ENCODE results near the gene SLC2A1. TPM values are rescaled to one million over a fixed set of nuclear protein-coding genes. Genes with fewer than 3 reads are reported as not detected.
A peak's percentile ranks its signal among the peaks of the same experiment; 100 is the strongest.

Gene SLC2A1
- total and polyA plus RNA-seq, 12 donors, result 4.6 to 123 (median 24.3) TPM

GRCh38 chr1:42933060-42933586, 25.5 kb downstream of the SLC2A1 start:
- 91 to 94% (median 93%) methylated on average over 5 of the region's 5 CpGs for WGBS, 4 donors
- Histone ChIP-seq H3K27me3 (no peaks in the 10 kb centered on the region), H3K36me3 (replicated peaks in 1 of 2) (peaks cover 0 to 22% of the 10 kb centered on the region in 2 donors), H3K4me1 (replicated peaks in 1 of 2) (peaks cover 0 to 14% of the 10 kb centered on the region in 2 donors), H3K9me3 (replicated peaks in 1 of 3) (no peaks in the 10 kb centered on the region), H3K27ac (peak overlapping the region in 1 of 5 donors; percentile 77), H3K4me3 (no peak overlapping the region)
- DNase-seq, result peak in 3 of 7 donors; percentile 11 to 28 (median 12)
- intact Hi-C loops (cut with DNase I), result loop anchor here in 1 of 2 donors (5.0 kb wide), 1 partner anchor 139 kb away; no protein-coding TSS in a partner anchor
- TF ChIP-seq POLR2A (IDR thresholded peaks at IDR 0.05), result no peak
- TF ChIP-seq CTCF (IDR thresholded peaks at IDR 0.05), result no peak

GRCh38 chr1:42932442-42932941, 26.2 kb downstream of the SLC2A1 start:
- H3K27ac ChIP-seq, result peak overlapping the region in 1 of 5 donors; percentile 77
- TF ChIP-seq CTCF (IDR thresholded peaks at IDR 0.05) (no peak), POLR2A (IDR thresholded peaks at IDR 0.05) (no peak)
- H3K27me3 ChIP-seq, result no peaks in the 10 kb centered on the region
- H3K4me1 ChIP-seq (replicated peaks in 1 of 2), result peaks cover 0 to 14% of the 10 kb centered on the region in 2 donors
- H3K9me3 ChIP-seq (replicated peaks in 1 of 3), result no peaks in the 10 kb centered on the region
- DNase-seq, result peak in 2 of 7 donors; percentile 14 to 37
- H3K36me3 ChIP-seq (replicated peaks in 1 of 2), result peaks cover 0 to 28% of the 10 kb centered on the region in 2 donors
- 79 to 87% (median 84%) methylated on average over 5 of the region's 5 CpGs for WGBS, 4 donors
- no peak overlapping the region for H3K4me3 ChIP-seq
- intact Hi-C loops (cut with DNase I), result loop anchor here in 1 of 2 donors (5.0 kb wide), 1 partner anchor 140 kb away; no protein-coding TSS in a partner anchor

GRCh38 chr1:42931911-42932422, 26.7 kb downstream of the SLC2A1 start:
- no peaks in the 10 kb centered on the region for H3K27me3 ChIP-seq
- peak in 6 of 7 donors; percentile 27 to 60 (median 38) for DNase-seq
- no peaks in the 10 kb centered on the region for H3K9me3 ChIP-seq (replicated peaks in 1 of 3)
- H3K36me3 ChIP-seq (replicated peaks in 1 of 2), result peaks cover 0 to 33% of the 10 kb centered on the region in 2 donors
- 55 to 89% (median 59%) methylated on average over 5 to 11 of the region's 11 CpGs for WGBS, 4 donors
- peaks cover 0 to 9% of the 10 kb centered on the region in 2 donors for H3K4me1 ChIP-seq (replicated peaks in 1 of 2)
- peak overlapping the region in 2 of 5 donors; percentile 54 to 77 for H3K27ac ChIP-seq
- intact Hi-C loops (cut with DNase I), result loop anchor here in 1 of 2 donors (5.0 kb wide), 1 partner anchor 140 kb away; no protein-coding TSS in a partner anchor
- no peak for TF ChIP-seq CTCF (IDR thresholded peaks at IDR 0.05)
- H3K4me3 ChIP-seq, result no peak overlapping the region

- H3K27me3 ChIP-seq, result no peaks in the 10 kb centered on the region
- intact Hi-C loops (cut with DNase I), result loop anchor here in 1 of 2 donors (5.0 kb wide), 1 partner anchor 141 kb away; no protein-coding TSS in a partner anchor
- peak in 5 of 6 experiments; percentile 34 to 53 (median 41) for TF ChIP-seq CTCF (IDR thresholded peaks at IDR 0.05)
- no peak for TF ChIP-seq POLR2A (IDR thresholded peaks at IDR 0.05)
- DNase-seq, result peak in 2 of 7 donors; percentile 23 to 54
- 72 to 82% (median 73%) methylated on average over 5 to 7 of the region's 7 CpGs for WGBS, 4 donors
- peaks cover 0 to under 1% of the 10 kb centered on the region in 2 donors for H3K4me1 ChIP-seq (replicated peaks in 1 of 2)
- no peaks in the 10 kb centered on the region for H3K9me3 ChIP-seq (replicated peaks in 1 of 3)
- H3K27ac ChIP-seq, result no peak overlapping the region
- no peak overlapping the region for H3K4me3 ChIP-seq
- peaks cover 0 to 39% of the 10 kb centered on the region in 2 donors for H3K36me3 ChIP-seq (replicated peaks in 1 of 2)
Observed at GRCh38 chr1:42931108-42931539, 27.5 kb downstream of the SLC2A1 start.
